Measurements from ENCODE around the gene MRAP.

Gene MRAP

GRCh38 chr21:32302560-32302959, 3.9 kb downstream of the MRAP start:
- Histone ChIP-seq H3K4me1 (ENCODE audit: insufficient read depth, low read length, severe bottlenecking) (no peaks in the 10 kb centered on the region), H3K9me3 (ENCODE audit: low read length) (no peaks in the 10 kb centered on the region), H3K9ac (ENCODE audit: low read length) (no peak overlapping the region), H3F3A (ENCODE audit: insufficient read depth, low read length) (no peaks in the 10 kb centered on the region), H3K27me3 (ENCODE audit: insufficient read depth, low read length) (no peaks in the 10 kb centered on the region), H3K9me2 (ENCODE audit: low read depth, low read length) (no peaks in the 10 kb centered on the region), H3K4me3 (ENCODE audit: low read depth, low read length, poor library complexity, severe bottlenecking) (no peak overlapping the region), H4K20me1 (ENCODE audit: insufficient read depth, low read length) (no peaks in the 10 kb centered on the region), H3K79me2 (ENCODE audit: insufficient read depth, low read length) (no peaks in the 10 kb centered on the region), H3K4me2 (ENCODE audit: low read length) (no peak overlapping the region), H2AFZ (ENCODE audit: low read length) (no peak overlapping the region), H3K36me3 (ENCODE audit: insufficient read depth, low read length) (peaks cover 23% of the 10 kb centered on the region; the same call in 1 of the 2 replicates), H3K27ac (ENCODE audit: low read depth, low read length, poor library complexity, severe bottlenecking) (no peak overlapping the region)
- no peak for TF ChIP-seq EZH2 (IDR thresholded peaks at IDR 0.05; ENCODE audit: borderline replicate concordance, low read length)
- no peak for TF ChIP-seq CTCF (IDR thresholded peaks at IDR 0.05; ENCODE audit: low read length)

- no peak overlapping the region for H3K27ac ChIP-seq (ENCODE audit: low read depth, low read length, poor library complexity, severe bottlenecking)
- no peaks in the 10 kb centered on the region for H3K4me1 ChIP-seq (ENCODE audit: insufficient read depth, low read length, severe bottlenecking)
- TF ChIP-seq CTCF (IDR thresholded peaks at IDR 0.05; ENCODE audit: low read length) (no peak), EZH2 (IDR thresholded peaks at IDR 0.05; ENCODE audit: borderline replicate concordance, low read length) (no peak)
- no peaks in the 10 kb centered on the region for H3F3A ChIP-seq (ENCODE audit: insufficient read depth, low read length)
- no peaks in the 10 kb centered on the region for H3K79me2 ChIP-seq (ENCODE audit: insufficient read depth, low read length)
- no peak overlapping the region for H3K4me2 ChIP-seq (ENCODE audit: low read length)
- H3K27me3 ChIP-seq (ENCODE audit: insufficient read depth, low read length) = no peaks in the 10 kb centered on the region
- H4K20me1 ChIP-seq (ENCODE audit: insufficient read depth, low read length) = no peaks in the 10 kb centered on the region
- H3K9me3 ChIP-seq (ENCODE audit: low read length) = no peaks in the 10 kb centered on the region
- H3K9ac ChIP-seq (ENCODE audit: low read length) = no peak overlapping the region
- H2AFZ ChIP-seq (ENCODE audit: low read length) = no peak overlapping the region
- H3K9me2 ChIP-seq (ENCODE audit: low read depth, low read length) = no peaks in the 10 kb centered on the region
- peaks cover 23% of the 10 kb centered on the region; the same call in 1 of the 2 replicates for H3K36me3 ChIP-seq (ENCODE audit: insufficient read depth, low read length)
- H3K4me3 ChIP-seq (ENCODE audit: low read depth, low read length, poor library complexity, severe bottlenecking) = no peak overlapping the region
These were observed 4.7 kb downstream of the MRAP start for GRCh38 chr21:32303385-32303784.

- H3K9me3 ChIP-seq (ENCODE audit: low read length) = no peaks in the 10 kb centered on the region
- no peak overlapping the region for H3K27ac ChIP-seq (ENCODE audit: low read depth, low read length, poor library complexity, severe bottlenecking)
- H3K79me2 ChIP-seq (ENCODE audit: insufficient read depth, low read length) = no peaks in the 10 kb centered on the region
- no peak overlapping the region for H2AFZ ChIP-seq (ENCODE audit: low read length)
- H3K4me2 ChIP-seq (ENCODE audit: low read length) = no peak overlapping the region
- H3K9ac ChIP-seq (ENCODE audit: low read length) = no peak overlapping the region
- no peaks in the 10 kb centered on the region for H3K27me3 ChIP-seq (ENCODE audit: insufficient read depth, low read length)
- H3F3A ChIP-seq (ENCODE audit: insufficient read depth, low read length) = no peaks in the 10 kb centered on the region
- peaks cover 30% of the 10 kb centered on the region; the same call in 1 of the 2 replicates for H3K36me3 ChIP-seq (ENCODE audit: insufficient read depth, low read length)
- H3K4me1 ChIP-seq (ENCODE audit: insufficient read depth, low read length, severe bottlenecking) = no peaks in the 10 kb centered on the region
- no peaks in the 10 kb centered on the region for H3K9me2 ChIP-seq (ENCODE audit: low read depth, low read length)
- no peak overlapping the region for H3K4me3 ChIP-seq (ENCODE audit: low read depth, low read length, poor library complexity, severe bottlenecking)
- H4K20me1 ChIP-seq (ENCODE audit: insufficient read depth, low read length) = no peaks in the 10 kb centered on the region
- no peak for TF ChIP-seq EZH2 (IDR thresholded peaks at IDR 0.05; ENCODE audit: borderline replicate concordance, low read length)
- no peak for TF ChIP-seq CTCF (IDR thresholded peaks at IDR 0.05; ENCODE audit: low read length)
These were observed 6.3 kb downstream of the MRAP start for GRCh38 chr21:32304998-32305397.
